ENCODE results near the gene MAFG. TPM values are rescaled to one million over a fixed set of nuclear protein-coding genes. Genes with fewer than 3 reads are reported as not detected.

Gene MAFG
- total RNA-seq, 1 experiment from 2014 or later: 25.2 TPM

- H3K36me3 ChIP-seq: peaks cover 76% of the 10 kb centered on the region
- H3K4me3 ChIP-seq: peak within 1 kb of the TSS; percentile 97
- DNase-seq (ENCODE audit: low read depth in 1 of 2, low spot score in 2 of 2): peak; percentile 80 to 84
- H3K4me1 ChIP-seq (replicated peaks): peaks cover 9% of the 10 kb centered on the region
- H3K9me3 ChIP-seq (replicated peaks): no peaks in the 10 kb centered on the region
- H3K27me3 ChIP-seq (replicated peaks): no peaks in the 10 kb centered on the region
- H3K27ac ChIP-seq: no peak within 1 kb of the TSS
Measured at GRCh38 chr17:81917565-81918332, 9.8 kb downstream of the MAFG start, which contains the start of gene SIRT7. TSS of gene SIRT7 (minus strand) at chr17:81918176. CDS start at chr17:81918131, 45 bp downstream.

GRCh38 chr17:81916234-81917001 is 11.1 kb downstream of the MAFG start:
- Histone ChIP-seq H3K4me3 (peak overlapping the region; percentile 97; the same call in 1 of the 2 replicates), H3K27ac (no peak overlapping the region), H3K36me3 (peaks cover 78% of the 10 kb centered on the region), H3K4me1 (replicated peaks) (peaks cover 13% of the 10 kb centered on the region), H3K9me3 (replicated peaks) (no peaks in the 10 kb centered on the region), H3K27me3 (replicated peaks) (no peaks in the 10 kb centered on the region)
- no peak for DNase-seq (ENCODE audit: low read depth in 1 of 2, low spot score in 2 of 2)

GRCh38 chr17:81915331-81915730 is 12.2 kb downstream of the MAFG start:
- Histone ChIP-seq H3K36me3 (peaks cover 76% of the 10 kb centered on the region), H3K4me1 (replicated peaks) (peaks cover 21% of the 10 kb centered on the region), H3K4me3 (no peak overlapping the region), H3K27ac (no peak overlapping the region), H3K27me3 (replicated peaks) (no peaks in the 10 kb centered on the region), H3K9me3 (replicated peaks) (peaks cover 2% of the 10 kb centered on the region; the same call in 1 of the 2 replicates)
- DNase-seq (ENCODE audit: low read depth in 1 of 2, low spot score in 2 of 2): no peak

- Histone ChIP-seq H3K9me3 (replicated peaks) (peaks cover 2% of the 10 kb centered on the region; the same call in 1 of the 2 replicates), H3K4me3 (no peak overlapping the region), H3K27me3 (replicated peaks) (no peaks in the 10 kb centered on the region), H3K27ac (no peak overlapping the region), H3K36me3 (peaks cover 68% of the 10 kb centered on the region), H3K4me1 (replicated peaks) (peaks cover 26% of the 10 kb centered on the region)
- no peak for DNase-seq (ENCODE audit: low read depth in 1 of 2, low spot score in 2 of 2)
Measured at GRCh38 chr17:81914103-81914850, 13.3 kb downstream of the MAFG start.

GRCh38 chr17:81913394-81914102 is 14.0 kb downstream of the MAFG start:
- Histone ChIP-seq H3K9me3 (replicated peaks) (peaks cover 2% of the 10 kb centered on the region; the same call in 1 of the 2 replicates), H3K36me3 (peaks cover 72% of the 10 kb centered on the region), H3K4me3 (no peak overlapping the region), H3K27ac (no peak overlapping the region), H3K4me1 (replicated peaks) (peaks cover 26% of the 10 kb centered on the region), H3K27me3 (replicated peaks) (no peaks in the 10 kb centered on the region)
- no peak for DNase-seq (ENCODE audit: low read depth in 1 of 2, low spot score in 2 of 2)

DNA sequence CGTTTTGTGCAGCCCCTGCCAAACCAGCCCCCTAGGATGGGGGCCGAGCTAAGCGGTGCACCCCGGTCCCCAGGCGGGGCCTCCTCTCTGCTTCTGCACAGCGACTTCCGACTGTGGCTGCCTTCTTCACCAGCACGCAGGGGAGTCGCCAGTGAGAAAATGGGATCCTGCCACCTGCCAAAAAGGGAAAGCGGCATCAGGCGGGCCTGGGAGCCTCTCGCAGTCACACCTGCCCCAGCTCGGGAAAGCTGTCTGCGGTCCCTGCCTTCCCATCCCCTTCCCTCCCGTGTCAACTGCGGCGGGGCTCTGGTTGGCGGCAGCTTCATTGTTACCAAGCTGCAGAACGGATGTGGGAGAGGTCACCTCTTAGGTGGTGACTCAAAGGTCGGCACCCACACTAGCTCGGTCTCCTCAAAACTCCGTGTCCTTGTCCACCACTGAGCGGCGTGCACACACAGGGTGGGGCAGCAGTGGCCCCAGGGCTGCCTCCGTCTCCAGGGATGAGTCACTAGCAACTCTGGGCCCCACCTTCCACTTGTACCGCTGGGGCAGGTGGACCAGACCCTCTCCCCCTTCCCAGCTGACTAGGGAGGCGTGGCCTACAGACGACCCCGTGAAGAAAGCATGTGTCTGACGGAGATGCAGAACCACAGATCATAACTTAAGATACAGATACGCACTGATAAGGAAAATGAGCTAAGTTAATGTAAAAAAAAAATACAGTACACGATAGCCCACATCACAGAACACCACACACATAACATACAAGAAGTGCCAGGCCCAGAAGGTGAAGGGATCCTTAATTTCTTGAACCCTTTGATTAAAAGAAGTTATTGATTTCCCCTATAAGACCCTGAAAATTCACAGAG is 14.9 kb downstream of the MAFG start:
- H3K27me3 ChIP-seq (replicated peaks): no peaks in the 10 kb centered on the region
- no peak for DNase-seq (ENCODE audit: low read depth in 1 of 2, low spot score in 2 of 2)
- no peak overlapping the region for H3K4me3 ChIP-seq
- H3K27ac ChIP-seq: no peak overlapping the region
- H3K4me1 ChIP-seq (replicated peaks): peaks cover 26% of the 10 kb centered on the region
- peaks cover 2% of the 10 kb centered on the region; the same call in 1 of the 2 replicates for H3K9me3 ChIP-seq (replicated peaks)
- H3K36me3 ChIP-seq: peaks cover 78% of the 10 kb centered on the region

DNA sequence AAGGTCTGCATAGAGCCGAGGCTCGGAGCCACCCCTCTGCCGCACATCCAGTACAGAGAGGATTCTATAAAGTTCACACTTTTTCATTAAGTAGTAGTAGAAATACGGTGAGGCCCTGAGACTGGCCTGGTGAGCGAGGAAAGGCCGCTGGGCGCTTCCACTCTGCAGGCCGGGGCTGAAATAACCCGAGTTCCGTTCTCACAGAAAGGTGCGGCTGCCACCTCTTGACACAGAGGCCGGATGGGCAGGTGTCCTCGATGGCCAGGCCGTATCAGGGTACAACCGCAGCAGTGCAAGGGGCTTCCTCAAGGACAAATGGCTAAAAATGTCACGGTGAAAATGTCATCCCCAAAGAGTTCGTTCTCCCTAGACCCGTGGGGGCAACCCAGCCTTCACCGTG is 15.6 kb downstream of the MAFG start:
- Histone ChIP-seq H3K27me3 (replicated peaks) (no peaks in the 10 kb centered on the region), H3K4me3 (no peak overlapping the region), H3K27ac (no peak overlapping the region), H3K4me1 (replicated peaks) (peaks cover 23% of the 10 kb centered on the region), H3K9me3 (replicated peaks) (peaks cover 2% of the 10 kb centered on the region; the same call in 1 of the 2 replicates), H3K36me3 (peaks cover 83% of the 10 kb centered on the region)
- DNase-seq (ENCODE audit: low read depth in 1 of 2, low spot score in 2 of 2): no peak

DNA sequence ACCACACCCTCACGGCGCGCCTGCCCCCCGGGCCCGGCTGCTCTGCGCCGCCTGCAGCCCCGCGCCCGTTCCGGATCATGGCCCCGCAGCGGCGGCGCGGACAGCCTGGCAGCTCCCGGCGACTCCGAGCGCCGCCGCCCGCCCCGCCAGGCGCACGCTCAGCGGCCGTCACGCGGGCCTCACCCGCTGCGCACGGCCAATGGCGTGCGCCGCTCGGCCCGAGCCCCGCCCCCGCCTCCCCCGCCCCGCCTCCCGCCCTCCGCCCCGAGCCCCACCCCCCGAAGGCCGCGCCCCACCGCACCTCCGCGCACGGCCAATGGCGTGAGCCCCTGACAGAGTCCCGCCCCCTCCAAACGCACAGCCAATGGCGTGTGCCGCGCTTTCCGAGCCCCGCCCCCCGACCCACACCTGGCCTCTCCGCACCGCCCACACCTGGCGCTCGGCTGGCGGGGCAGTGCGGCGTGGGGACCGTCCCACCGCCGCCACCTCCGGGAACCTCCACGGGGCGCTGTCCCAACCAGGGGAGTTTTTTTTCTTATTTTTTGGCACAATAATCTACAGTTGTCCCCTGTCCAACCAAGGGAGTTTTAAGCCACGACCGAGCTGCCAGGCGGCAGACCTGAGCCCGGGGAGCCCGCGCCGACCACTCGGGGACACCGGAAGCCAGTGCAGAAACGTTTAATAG is 16.1 kb downstream of the MAFG start, which contains the start of gene PCYT2:
TSS of gene PCYT2 (minus strand) at position 123 of the 685 bp plus-strand sequence. CDS start at position 79, 44 bp downstream.
- Histone ChIP-seq H3K27ac (no peak within 1 kb of the TSS; the same call in 1 of the 2 replicates), H3K27me3 (replicated peaks) (no peaks in the 10 kb centered on the region), H3K9me3 (replicated peaks) (peaks cover 2% of the 10 kb centered on the region; the same call in 1 of the 2 replicates), H3K4me1 (replicated peaks) (peaks cover 17% of the 10 kb centered on the region), H3K36me3 (peaks cover 87% of the 10 kb centered on the region), H3K4me3 (peak within 1 kb of the TSS; percentile 97)
- peak; percentile 52 to 95 for DNase-seq (ENCODE audit: low read depth in 1 of 2, low spot score in 2 of 2)

DNA sequence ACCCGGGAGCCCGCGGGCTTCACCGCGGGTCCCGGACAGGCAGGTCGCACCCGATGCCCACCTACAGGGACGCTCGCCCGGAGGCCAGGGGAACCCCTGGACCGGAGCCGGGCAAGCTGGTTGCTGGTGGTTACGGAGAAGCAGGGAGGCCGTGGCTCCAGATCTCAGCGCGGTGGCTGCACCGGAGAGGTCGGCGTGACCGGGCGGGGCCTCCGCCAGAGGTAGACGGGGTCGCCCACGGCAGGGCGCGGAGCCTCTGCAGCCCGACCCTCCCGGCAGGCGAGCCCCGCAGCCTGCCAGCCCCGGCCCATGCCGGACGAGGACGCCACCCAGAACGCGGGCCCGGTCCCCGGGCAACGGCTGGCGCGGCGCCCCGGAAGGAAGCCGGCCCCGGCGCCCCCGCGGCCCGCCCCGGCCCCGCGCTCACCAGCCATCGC is 16.7 kb downstream of the MAFG start:
- H3K27ac ChIP-seq: no peak overlapping the region; the same call in 1 of the 2 replicates
- DNase-seq (ENCODE audit: low read depth in 1 of 2, low spot score in 2 of 2): peak in 1 of 2 experiments; percentile 44
- H3K27me3 ChIP-seq (replicated peaks): no peaks in the 10 kb centered on the region
- peaks cover 17% of the 10 kb centered on the region for H3K4me1 ChIP-seq (replicated peaks)
- H3K4me3 ChIP-seq: peak overlapping the region; percentile 97
- peaks cover 2% of the 10 kb centered on the region; the same call in 1 of the 2 replicates for H3K9me3 ChIP-seq (replicated peaks)
- H3K36me3 ChIP-seq: peaks cover 89% of the 10 kb centered on the region

- H3K4me1 ChIP-seq (replicated peaks): peaks cover 17% of the 10 kb centered on the region
- H3K36me3 ChIP-seq: peaks cover 89% of the 10 kb centered on the region
- DNase-seq (ENCODE audit: low read depth in 1 of 2, low spot score in 2 of 2): no peak
- peak overlapping the region; percentile 97 for H3K4me3 ChIP-seq
- H3K9me3 ChIP-seq (replicated peaks): peaks cover 2% of the 10 kb centered on the region; the same call in 1 of the 2 replicates
- H3K27ac ChIP-seq: no peak overlapping the region
- H3K27me3 ChIP-seq (replicated peaks): no peaks in the 10 kb centered on the region
Measured at GRCh38 chr17:81909966-81910839, 17.3 kb downstream of the MAFG start.

DNA sequence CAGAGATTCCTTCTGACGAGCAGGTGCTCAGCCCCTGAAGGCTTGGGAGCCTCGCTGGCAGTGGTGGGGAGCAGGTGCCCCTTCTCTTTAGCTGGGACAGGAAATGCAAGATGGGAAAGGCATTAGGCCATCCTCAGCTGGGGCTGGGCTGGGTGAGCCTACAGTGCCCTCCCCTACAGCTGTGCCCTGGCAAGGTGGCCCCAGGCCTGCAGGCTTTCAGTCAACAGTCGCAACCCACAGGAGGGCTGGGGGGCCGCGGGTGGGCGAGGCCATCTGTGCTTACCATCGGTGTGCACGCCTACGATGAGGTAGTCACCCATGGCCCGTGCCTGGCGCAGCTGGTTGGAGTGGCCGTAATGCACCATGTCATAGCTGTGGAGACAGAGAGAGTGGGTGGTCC is 18.3 kb downstream of the MAFG start:
- Histone ChIP-seq H3K36me3 (peaks cover 89% of the 10 kb centered on the region), H3K27ac (no peak overlapping the region), H3K4me1 (replicated peaks) (peaks cover 17% of the 10 kb centered on the region), H3K27me3 (replicated peaks) (no peaks in the 10 kb centered on the region), H3K9me3 (replicated peaks) (peaks cover 2% of the 10 kb centered on the region; the same call in 1 of the 2 replicates), H3K4me3 (no peak overlapping the region)
- DNase-seq (ENCODE audit: low read depth in 1 of 2, low spot score in 2 of 2): no peak

Measured in SJSA1 (cell line).